HG03571 (cell line): ENCODE data around the gene CCDC112.
"Not testable (repeated sequence)": the region's sequence is repeated elsewhere in the genome, so short reads cannot be mapped to it uniquely, and the experiment has no call there.

Experiments
- ATAC-seq: cut with Tn5 transposase; IDR thresholded peaks from one replicate; pipeline ENCODE4 v1.9.1; 2021; ENCODE audit not compliant: unreplicated experiment

The CCDC112 gene

GRCh38 chr5:115263078-115263380 is 33.4 kb downstream of the CCDC112 start:
- no peak for ATAC-seq

GRCh38 chr5:115262321-115263077 is 34.0 kb downstream of the CCDC112 start, which contains the start of gene PGGT1B:
Gene PGGT1B, minus strand, starts transcription at chr5:115262877. Its CDS starts 26 bp downstream, at chr5:115262851.
- peak; percentile 89 for ATAC-seq

GRCh38 chr5:115262011-115262320 is 34.5 kb downstream of the CCDC112 start:
- ATAC-seq = peak; percentile 42

- no peak for ATAC-seq
These were observed 36.2 kb downstream of the CCDC112 start for GRCh38 chr5:115260248-115260647.

- ATAC-seq = no peak
These were observed 38.5 kb downstream of the CCDC112 start for GRCh38 chr5:115257981-115258380.

GRCh38 chr5:115249379-115249778 is 47.1 kb downstream of the CCDC112 start:
- ATAC-seq = not testable (repeated sequence)

- no peak for ATAC-seq
These were observed 50.0 kb downstream of the CCDC112 start for GRCh38 chr5:115246361-115246991.

GRCh38 chr5:115243412-115243811 is 53.0 kb downstream of the CCDC112 start:
- ATAC-seq = peak; percentile 53

- ATAC-seq = no peak
These were observed 54.4 kb downstream of the CCDC112 start for GRCh38 chr5:115241881-115242642.

DNA sequence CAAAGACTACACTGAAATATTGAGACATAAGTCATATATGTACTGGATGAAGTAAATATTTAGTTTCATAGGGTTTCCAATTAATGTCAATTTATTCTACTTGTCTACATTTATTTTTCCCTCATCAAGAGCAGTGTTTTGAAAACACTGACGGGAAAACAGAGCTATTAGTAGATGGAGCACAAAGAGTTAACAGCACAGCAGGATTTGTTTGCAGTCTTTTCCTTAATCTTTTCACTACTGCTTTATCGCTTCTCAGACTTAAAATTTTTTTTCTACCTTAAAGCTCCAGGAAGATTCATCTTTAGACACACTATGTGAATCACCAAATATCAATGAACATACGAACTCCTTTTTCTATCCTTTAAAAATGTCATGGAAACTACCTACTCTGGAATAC is 59.4 kb downstream of the CCDC112 start:
- no peak for ATAC-seq

DNA sequence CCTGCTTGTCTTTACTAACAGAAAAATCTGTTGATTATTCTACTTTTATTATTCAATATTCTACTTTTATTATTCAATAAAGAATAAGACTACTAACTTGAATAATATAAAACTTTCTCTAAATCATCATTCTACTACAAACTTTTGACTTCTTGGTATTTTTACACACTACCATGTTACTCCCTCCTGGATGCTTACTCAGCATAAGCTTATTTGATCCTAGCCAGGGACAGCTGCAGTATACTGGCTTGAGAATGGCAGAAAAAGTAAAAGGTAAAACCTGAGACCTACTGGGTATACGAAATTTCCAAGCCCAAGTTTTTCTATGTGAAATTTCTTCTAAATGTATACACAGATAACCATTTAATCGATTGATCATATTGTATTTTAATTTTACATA is 59.9 kb downstream of the CCDC112 start:
- ATAC-seq = no peak

DNA sequence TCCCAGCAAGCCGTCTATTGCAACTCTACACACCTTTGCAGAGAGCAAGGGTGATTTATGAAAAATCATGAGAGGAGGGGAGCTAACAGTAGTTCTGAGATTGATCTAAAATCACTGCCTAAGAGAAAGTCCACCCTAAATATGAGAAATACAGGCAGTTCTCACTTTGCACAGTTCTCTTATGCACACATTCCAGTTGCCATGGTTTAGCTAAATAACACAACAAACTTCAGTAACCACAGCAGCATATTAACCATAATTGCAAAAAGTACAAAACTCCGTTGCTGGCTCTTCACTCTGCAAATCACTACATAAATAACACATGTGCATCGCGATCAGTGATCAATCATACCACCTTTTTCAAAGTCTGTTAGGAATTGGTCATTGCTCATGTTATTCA is 64.9 kb downstream of the CCDC112 start:
- ATAC-seq = no peak

DNA sequence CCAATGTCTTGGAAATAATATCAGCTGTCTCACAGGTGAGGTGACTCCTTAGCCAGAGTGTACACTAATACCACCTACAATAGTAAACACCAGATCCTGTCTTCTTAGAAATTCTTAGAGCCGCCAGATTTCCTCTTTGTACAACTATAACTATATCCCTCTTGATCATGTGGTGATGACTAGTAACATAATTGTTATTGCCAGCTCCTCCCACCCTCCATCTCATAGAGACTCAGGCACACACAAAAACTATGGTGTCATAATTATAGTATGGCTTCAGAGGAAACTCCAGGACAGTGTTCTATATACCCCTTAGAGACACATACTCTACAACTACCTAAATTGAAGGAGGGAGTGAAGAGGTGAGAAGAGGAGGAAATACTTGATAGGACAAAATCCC is 66.8 kb downstream of the CCDC112 start:
- ATAC-seq = no peak

- ATAC-seq = no peak
These were observed 69.2 kb downstream of the CCDC112 start for GRCh38 chr5:115227281-115227680.
